Measurements from ENCODE around the gene LDLRAD1.
"Not testable (repeated sequence)": the region's sequence is repeated elsewhere in the genome, so short reads cannot be mapped to it uniquely, and the experiment has no call there.

Gene LDLRAD1

GRCh38 chr1:54017979-54018378 lies at the start of gene LDLRAD1:
TSS of gene LDLRAD1 (minus strand) at chr1:54018186. CDS start at chr1:54018112, 74 bp downstream.
- H3K27ac ChIP-seq (ENCODE audit: low read depth, low read length), result no peak within 1 kb of the TSS
- peaks cover 5 to 6% of the 10 kb centered on the region in 2 donors for H3K4me1 ChIP-seq (ENCODE audit: control insufficient read depth in 1 of 2, insufficient read depth in 2 of 2, low read length in 2 of 2)
- no peaks in the 10 kb centered on the region for H3K36me3 ChIP-seq (ENCODE audit: control insufficient read depth in 1 of 2, insufficient read depth in 2 of 2, low read length in 2 of 2)
- H3K4me3 ChIP-seq (ENCODE audit: low read depth in 1 of 2, low read length in 2 of 2), result no peak within 1 kb of the TSS
- H3K27me3 ChIP-seq (ENCODE audit: control insufficient read depth in 1 of 2, insufficient read depth in 2 of 2, low read length in 2 of 2), result peaks cover 0 to 1% of the 10 kb centered on the region in 2 donors
- H3K9ac ChIP-seq (ENCODE audit: low read depth in 1 of 2, low read length in 2 of 2), result no peak within 1 kb of the TSS
- H3K9me3 ChIP-seq (ENCODE audit: control insufficient read depth in 1 of 2, low read length in 2 of 2), result no peaks in the 10 kb centered on the region

GRCh38 chr1:54064299-54064698 lies 46.3 kb upstream of the LDLRAD1 start:
- no peak overlapping the region for H3K27ac ChIP-seq (ENCODE audit: low read depth, low read length)
- H3K36me3 ChIP-seq (ENCODE audit: control insufficient read depth in 1 of 2, insufficient read depth in 2 of 2, low read length in 2 of 2), result no peaks in the 10 kb centered on the region
- H3K4me3 ChIP-seq (ENCODE audit: low read depth in 1 of 2, low read length in 2 of 2), result no peak overlapping the region

GRCh38 chr1:54054438-54054749 lies 36.4 kb upstream of the LDLRAD1 start:
- H3K27ac ChIP-seq (ENCODE audit: low read depth, low read length), result no peak overlapping the region
- H3K4me3 ChIP-seq (ENCODE audit: low read depth in 1 of 2, low read length in 2 of 2), result peak overlapping the region; percentile 94 to 99
- H3K9me3 ChIP-seq (ENCODE audit: control insufficient read depth in 1 of 2, low read length in 2 of 2), result no peaks in the 10 kb centered on the region
- H3K36me3 ChIP-seq (ENCODE audit: control insufficient read depth in 1 of 2, insufficient read depth in 2 of 2, low read length in 2 of 2), result no peaks in the 10 kb centered on the region
- H3K27me3 ChIP-seq (ENCODE audit: control insufficient read depth in 1 of 2, insufficient read depth in 2 of 2, low read length in 2 of 2), result no peaks in the 10 kb centered on the region
- peak overlapping the region; percentile 86 to 87 for H3K9ac ChIP-seq (ENCODE audit: low read depth in 1 of 2, low read length in 2 of 2)
- H3K4me1 ChIP-seq (ENCODE audit: control insufficient read depth in 1 of 2, insufficient read depth in 2 of 2, low read length in 2 of 2), result peaks cover 6 to 23% of the 10 kb centered on the region in 2 donors

More at GRCh38 chr1:54064299-54064698, 46.3 kb upstream of the LDLRAD1 start:
- Histone ChIP-seq H3K9ac (ENCODE audit: low read depth in 1 of 2, low read length in 2 of 2) (no peak overlapping the region), H3K9me3 (ENCODE audit: control insufficient read depth in 1 of 2, low read length in 2 of 2) (no peaks in the 10 kb centered on the region), H3K4me1 (ENCODE audit: control insufficient read depth in 1 of 2, insufficient read depth in 2 of 2, low read length in 2 of 2) (no peaks in the 10 kb centered on the region), H3K27me3 (ENCODE audit: control insufficient read depth in 1 of 2, insufficient read depth in 2 of 2, low read length in 2 of 2) (no peaks in the 10 kb centered on the region)

GRCh38 chr1:54053745-54054437 lies 35.9 kb upstream of the LDLRAD1 start:
- H3K4me3 ChIP-seq (ENCODE audit: low read depth in 1 of 2, low read length in 2 of 2), result peak overlapping the region; percentile 94 to 99
- H3K36me3 ChIP-seq (ENCODE audit: control insufficient read depth in 1 of 2, insufficient read depth in 2 of 2, low read length in 2 of 2), result no peaks in the 10 kb centered on the region
- H3K4me1 ChIP-seq (ENCODE audit: control insufficient read depth in 1 of 2, insufficient read depth in 2 of 2, low read length in 2 of 2), result peaks cover 8 to 27% of the 10 kb centered on the region in 2 donors
- no peaks in the 10 kb centered on the region for H3K9me3 ChIP-seq (ENCODE audit: control insufficient read depth in 1 of 2, low read length in 2 of 2)
- no peaks in the 10 kb centered on the region for H3K27me3 ChIP-seq (ENCODE audit: control insufficient read depth in 1 of 2, insufficient read depth in 2 of 2, low read length in 2 of 2)
- peak overlapping the region; percentile 86 to 87 for H3K9ac ChIP-seq (ENCODE audit: low read depth in 1 of 2, low read length in 2 of 2)
- peak overlapping the region; percentile 95 for H3K27ac ChIP-seq (ENCODE audit: low read depth, low read length)

GRCh38 chr1:54052934-54053744 lies 35.2 kb upstream of the LDLRAD1 start, which contains the start of the genes TCEANC2 and TMEM59:
TSS of gene TCEANC2 (plus strand) at chr1:54053608. CDS start at chr1:54054423, 815 bp downstream.
TSS of gene TMEM59 (minus strand) at chr1:54053204. CDS start at chr1:54053188, 16 bp downstream.
- H3K4me1 ChIP-seq (ENCODE audit: control insufficient read depth in 1 of 2, insufficient read depth in 2 of 2, low read length in 2 of 2), result peaks cover 15 to 34% of the 10 kb centered on the region in 2 donors
- H3K4me3 ChIP-seq (ENCODE audit: low read depth in 1 of 2, low read length in 2 of 2), result peak within 1 kb of the TSS; percentile 94 to 99
- H3K27ac ChIP-seq (ENCODE audit: low read depth, low read length), result peak within 1 kb of the TSS; percentile 95
- H3K9ac ChIP-seq (ENCODE audit: low read depth in 1 of 2, low read length in 2 of 2), result peak within 1 kb of the TSS; percentile 94 to 96
- H3K27me3 ChIP-seq (ENCODE audit: control insufficient read depth in 1 of 2, insufficient read depth in 2 of 2, low read length in 2 of 2), result no peaks in the 10 kb centered on the region
- no peaks in the 10 kb centered on the region for H3K36me3 ChIP-seq (ENCODE audit: control insufficient read depth in 1 of 2, insufficient read depth in 2 of 2, low read length in 2 of 2)
- no peaks in the 10 kb centered on the region for H3K9me3 ChIP-seq (ENCODE audit: control insufficient read depth in 1 of 2, low read length in 2 of 2)

GRCh38 chr1:54052431-54052933 lies 34.5 kb upstream of the LDLRAD1 start:
- no peaks in the 10 kb centered on the region for H3K27me3 ChIP-seq (ENCODE audit: control insufficient read depth in 1 of 2, insufficient read depth in 2 of 2, low read length in 2 of 2)
- H3K9ac ChIP-seq (ENCODE audit: low read depth in 1 of 2, low read length in 2 of 2), result peak overlapping the region; percentile 94 to 96
- H3K4me1 ChIP-seq (ENCODE audit: control insufficient read depth in 1 of 2, insufficient read depth in 2 of 2, low read length in 2 of 2), result peaks cover 22 to 34% of the 10 kb centered on the region in 2 donors
- H3K27ac ChIP-seq (ENCODE audit: low read depth, low read length), result peak overlapping the region; percentile 95
- H3K9me3 ChIP-seq (ENCODE audit: control insufficient read depth in 1 of 2, low read length in 2 of 2), result no peaks in the 10 kb centered on the region
- peak overlapping the region; percentile 94 to 99 for H3K4me3 ChIP-seq (ENCODE audit: low read depth in 1 of 2, low read length in 2 of 2)
- H3K36me3 ChIP-seq (ENCODE audit: control insufficient read depth in 1 of 2, insufficient read depth in 2 of 2, low read length in 2 of 2), result no peaks in the 10 kb centered on the region

GRCh38 chr1:54051933-54052430 lies 34.0 kb upstream of the LDLRAD1 start:
- Histone ChIP-seq H3K4me3 (ENCODE audit: low read depth in 1 of 2, low read length in 2 of 2) (peak overlapping the region; percentile 94 to 99), H3K27me3 (ENCODE audit: control insufficient read depth in 1 of 2, insufficient read depth in 2 of 2, low read length in 2 of 2) (no peaks in the 10 kb centered on the region), H3K4me1 (ENCODE audit: control insufficient read depth in 1 of 2, insufficient read depth in 2 of 2, low read length in 2 of 2) (peaks cover 23 to 34% of the 10 kb centered on the region in 2 donors), H3K36me3 (ENCODE audit: control insufficient read depth in 1 of 2, insufficient read depth in 2 of 2, low read length in 2 of 2) (peaks cover 0 to 3% of the 10 kb centered on the region in 2 donors), H3K27ac (ENCODE audit: low read depth, low read length) (peak overlapping the region; percentile 95), H3K9me3 (ENCODE audit: control insufficient read depth in 1 of 2, low read length in 2 of 2) (no peaks in the 10 kb centered on the region), H3K9ac (ENCODE audit: low read depth in 1 of 2, low read length in 2 of 2) (peak overlapping the region; percentile 94 to 96)

- peaks cover 23 to 34% of the 10 kb centered on the region in 2 donors for H3K4me1 ChIP-seq (ENCODE audit: control insufficient read depth in 1 of 2, insufficient read depth in 2 of 2, low read length in 2 of 2)
- H3K27ac ChIP-seq (ENCODE audit: low read depth, low read length); H3K4me3 ChIP-seq (ENCODE audit: low read depth in 1 of 2, low read length in 2 of 2); H3K36me3 ChIP-seq (ENCODE audit: control insufficient read depth in 1 of 2, insufficient read depth in 2 of 2, low read length in 2 of 2); H3K27me3 ChIP-seq (ENCODE audit: control insufficient read depth in 1 of 2, insufficient read depth in 2 of 2, low read length in 2 of 2); H3K9ac ChIP-seq (ENCODE audit: low read depth in 1 of 2, low read length in 2 of 2); H3K9me3 ChIP-seq (ENCODE audit: control insufficient read depth in 1 of 2, low read length in 2 of 2): not testable (repeated sequence)
Observed at GRCh38 chr1:54050435-54050834, 32.4 kb upstream of the LDLRAD1 start.

- Histone ChIP-seq H3K9ac (ENCODE audit: low read depth in 1 of 2, low read length in 2 of 2) (no peak overlapping the region), H3K27me3 (ENCODE audit: control insufficient read depth in 1 of 2, insufficient read depth in 2 of 2, low read length in 2 of 2) (no peaks in the 10 kb centered on the region), H3K9me3 (ENCODE audit: control insufficient read depth in 1 of 2, low read length in 2 of 2) (no peaks in the 10 kb centered on the region), H3K27ac (ENCODE audit: low read depth, low read length) (no peak overlapping the region), H3K4me1 (ENCODE audit: control insufficient read depth in 1 of 2, insufficient read depth in 2 of 2, low read length in 2 of 2) (peaks cover 17 to 26% of the 10 kb centered on the region in 2 donors), H3K36me3 (ENCODE audit: control insufficient read depth in 1 of 2, insufficient read depth in 2 of 2, low read length in 2 of 2) (peaks cover 1 to 15% of the 10 kb centered on the region in 2 donors), H3K4me3 (ENCODE audit: low read depth in 1 of 2, low read length in 2 of 2) (no peak overlapping the region)
Observed at GRCh38 chr1:54047384-54048305, 29.7 kb upstream of the LDLRAD1 start.
